Measurements from ENCODE around the gene CATSPERZ. TPM values are rescaled to one million over a fixed set of nuclear protein-coding genes. Genes with fewer than 3 reads are reported as not detected.
A peak's percentile ranks its signal among the peaks of the same experiment; 100 is the strongest.
"Not testable (repeated sequence)": the region's sequence is repeated elsewhere in the genome, so short reads cannot be mapped to it uniquely, and the experiment has no call there.

The CATSPERZ gene
- total RNA-seq, 1 experiment from 2014 or later: not detected

DNA sequence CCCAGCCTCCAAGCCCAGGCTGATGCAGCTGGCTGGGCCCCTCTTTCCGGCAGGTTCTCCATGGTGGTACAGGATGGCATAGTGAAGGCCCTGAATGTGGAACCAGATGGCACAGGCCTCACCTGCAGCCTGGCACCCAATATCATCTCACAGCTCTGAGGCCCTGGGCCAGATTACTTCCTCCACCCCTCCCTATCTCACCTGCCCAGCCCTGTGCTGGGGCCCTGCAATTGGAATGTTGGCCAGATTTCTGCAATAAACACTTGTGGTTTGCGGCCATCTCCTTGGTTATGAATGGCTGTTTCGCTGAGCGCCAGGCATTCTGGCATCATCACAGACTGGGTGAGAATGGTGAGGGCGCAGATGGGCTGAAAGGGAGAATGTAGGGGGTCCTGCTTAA lies 21.4 kb downstream of the CATSPERZ start:
- Histone ChIP-seq H2AFZ (no peak overlapping the region), H3K79me2 (ENCODE audit: low read depth) (peaks cover 30% of the 10 kb centered on the region), H3K4me2 (peak overlapping the region; percentile 23; the same call in 1 of the 2 replicates), H3F3A (ENCODE audit: insufficient read depth, low read depth) (peaks cover 42% of the 10 kb centered on the region), H3K4me3 (no peak overlapping the region), H3K36me3 (ENCODE audit: low read depth) (peaks cover 7% of the 10 kb centered on the region; the same call in 1 of the 2 replicates), H3K9me2 (ENCODE audit: insufficient read depth) (no peaks in the 10 kb centered on the region), H4K20me1 (ENCODE audit: insufficient read depth) (peaks cover 2% of the 10 kb centered on the region; the same call in 1 of the 2 replicates), H3K4me1 (replicated peaks; ENCODE audit: insufficient read depth) (peaks cover 34% of the 10 kb centered on the region), H3K27me3 (ENCODE audit: insufficient read depth, low read depth) (no peaks in the 10 kb centered on the region), H3K9me3 (ENCODE audit: insufficient read depth, low read depth) (no peaks in the 10 kb centered on the region), H3K27ac (peak overlapping the region; percentile 46)
- no peak for TF ChIP-seq EZH2 (IDR thresholded peaks at IDR 0.05; ENCODE audit: low read depth)
- TF ChIP-seq, protein P1, sequence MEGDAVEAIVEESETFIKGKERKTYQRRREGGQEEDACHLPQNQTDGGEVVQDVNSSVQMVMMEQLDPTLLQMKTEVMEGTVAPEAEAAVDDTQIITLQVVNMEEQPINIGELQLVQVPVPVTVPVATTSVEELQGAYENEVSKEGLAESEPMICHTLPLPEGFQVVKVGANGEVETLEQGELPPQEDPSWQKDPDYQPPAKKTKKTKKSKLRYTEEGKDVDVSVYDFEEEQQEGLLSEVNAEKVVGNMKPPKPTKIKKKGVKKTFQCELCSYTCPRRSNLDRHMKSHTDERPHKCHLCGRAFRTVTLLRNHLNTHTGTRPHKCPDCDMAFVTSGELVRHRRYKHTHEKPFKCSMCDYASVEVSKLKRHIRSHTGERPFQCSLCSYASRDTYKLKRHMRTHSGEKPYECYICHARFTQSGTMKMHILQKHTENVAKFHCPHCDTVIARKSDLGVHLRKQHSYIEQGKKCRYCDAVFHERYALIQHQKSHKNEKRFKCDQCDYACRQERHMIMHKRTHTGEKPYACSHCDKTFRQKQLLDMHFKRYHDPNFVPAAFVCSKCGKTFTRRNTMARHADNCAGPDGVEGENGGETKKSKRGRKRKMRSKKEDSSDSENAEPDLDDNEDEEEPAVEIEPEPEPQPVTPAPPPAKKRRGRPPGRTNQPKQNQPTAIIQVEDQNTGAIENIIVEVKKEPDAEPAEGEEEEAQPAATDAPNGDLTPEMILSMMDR (conservative IDR thresholded peaks at IDR 0.05): no peak
- intact Hi-C loops (cut with micrococcal nuclease; ENCODE audit: unreplicated experiment): loop anchor here (1.0 kb wide), 1 partner anchor 11 kb away; no protein-coding TSS in a partner anchor
- no TSS peak for BruUV-seq (replicated peaks)
- ChIA-PET POLR2A (ENCODE audit: unreplicated experiment) (interaction anchor here (0.6 to 0.7 kb wide), 3 partner anchors 10 to 1101 kb away, joined by 5 to 10 read pairs (median 8); partner anchors contain the start of gene NEAT1), CTCF (interaction anchor here (0.7 to 1.3 kb wide), 3 partner anchors 10 to 33 kb away, joined by 4 to 13 read pairs (median 7); no protein-coding TSS in a partner anchor)
- peak; percentile 89 to 91 for DNase-seq

DNA sequence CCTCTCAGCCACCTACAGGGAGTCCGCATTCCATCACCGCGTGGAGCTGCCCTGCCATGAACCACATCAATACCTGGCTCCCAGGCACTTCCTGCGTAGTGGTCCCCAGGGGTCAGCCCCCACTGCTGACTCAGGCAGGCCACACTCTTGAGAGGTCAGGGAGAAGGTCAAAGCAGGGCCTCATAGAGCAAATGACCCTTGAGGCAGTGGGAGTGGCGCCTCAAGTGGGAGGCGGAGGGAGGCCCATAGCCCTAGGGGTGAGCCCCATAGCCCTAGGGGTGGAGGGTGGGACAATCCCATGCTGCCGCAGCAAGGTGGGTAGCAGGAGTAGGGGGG lies 22.7 kb downstream of the CATSPERZ start:
- intact Hi-C loops (cut with micrococcal nuclease; ENCODE audit: unreplicated experiment): no loop called here
- BruUV-seq (replicated peaks): no TSS peak
- Histone ChIP-seq H3K27ac (no peak overlapping the region), H3K4me2 (no peak overlapping the region), H3K4me1 (replicated peaks; ENCODE audit: insufficient read depth) (peaks cover 34% of the 10 kb centered on the region), H3K4me3 (no peak overlapping the region), H3K9me3 (ENCODE audit: insufficient read depth, low read depth) (no peaks in the 10 kb centered on the region), H4K20me1 (ENCODE audit: insufficient read depth) (no peaks in the 10 kb centered on the region), H3K36me3 (ENCODE audit: low read depth) (peaks cover 7% of the 10 kb centered on the region; the same call in 1 of the 2 replicates), H3F3A (ENCODE audit: insufficient read depth, low read depth) (peaks cover 37% of the 10 kb centered on the region; the same call in 1 of the 2 replicates), H3K9me2 (ENCODE audit: insufficient read depth) (no peaks in the 10 kb centered on the region), H3K27me3 (ENCODE audit: insufficient read depth, low read depth) (no peaks in the 10 kb centered on the region), H2AFZ (no peak overlapping the region), H3K79me2 (ENCODE audit: low read depth) (peaks cover 24% of the 10 kb centered on the region)
- no peak for TF ChIP-seq EZH2 (IDR thresholded peaks at IDR 0.05; ENCODE audit: low read depth)
- TF ChIP-seq, protein P1 (conservative IDR thresholded peaks at IDR 0.05): no peak
- CTCF ChIA-PET: no interaction called here
- POLR2A ChIA-PET (ENCODE audit: unreplicated experiment): interaction anchor here (0.6 kb wide), 1 partner anchor 77 kb away, joined by 3 read pairs; no protein-coding TSS in a partner anchor
- peak in 1 of 2 experiments; percentile 21 for DNase-seq

DNA sequence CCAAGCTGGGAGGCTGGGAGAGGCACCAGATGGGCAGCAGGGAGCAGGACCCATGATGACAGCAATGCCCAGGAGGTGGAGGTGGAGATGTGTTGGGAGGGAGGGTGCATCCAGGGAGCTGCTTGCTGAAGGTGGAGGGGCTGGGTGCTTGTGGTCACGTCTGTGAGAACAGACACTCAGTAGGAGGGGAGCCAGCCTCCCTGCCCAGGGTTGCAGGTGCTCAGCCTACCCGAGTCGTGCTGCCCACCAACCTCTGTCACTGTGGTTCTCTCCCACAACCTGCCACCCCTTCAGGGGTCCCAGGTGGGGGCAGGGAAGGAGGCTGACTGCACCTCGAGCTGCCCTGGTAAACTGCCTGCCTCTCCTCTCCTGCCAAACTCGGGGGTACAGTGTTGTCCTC lies 23.2 kb downstream of the CATSPERZ start:
- no peak overlapping the region for H3K27ac ChIP-seq
- no TSS peak for BruUV-seq (replicated peaks)

DNA sequence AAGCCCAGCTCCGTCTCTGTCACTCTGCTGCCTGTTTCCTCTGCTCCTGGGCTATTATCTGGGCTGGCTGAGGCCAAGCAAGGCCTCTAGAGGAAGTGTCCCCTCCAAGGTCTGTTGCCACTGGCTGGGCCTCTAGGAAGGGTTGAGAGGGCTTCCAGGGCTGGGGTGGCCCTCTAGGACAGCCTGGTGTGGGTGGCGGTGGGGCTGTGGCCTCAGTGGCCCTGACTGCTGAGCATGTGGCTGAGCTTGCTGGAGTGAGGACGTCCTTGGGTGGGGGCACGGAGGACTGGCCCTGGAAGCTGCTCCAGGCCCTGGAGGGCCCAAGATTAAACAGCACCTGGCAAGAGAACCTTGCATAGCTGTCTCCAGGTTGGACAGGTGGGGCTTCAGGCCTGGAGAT lies 23.8 kb downstream of the CATSPERZ start:
- peaks cover 16% of the 10 kb centered on the region for H3K79me2 ChIP-seq (ENCODE audit: low read depth)
- intact Hi-C loops (cut with micrococcal nuclease; ENCODE audit: unreplicated experiment); CTCF ChIA-PET; H3K27me3 ChIP-seq (ENCODE audit: insufficient read depth, low read depth); H3K27ac ChIP-seq; H3K9me3 ChIP-seq (ENCODE audit: insufficient read depth, low read depth); H2AFZ ChIP-seq; BruUV-seq (replicated peaks); H4K20me1 ChIP-seq (ENCODE audit: insufficient read depth); H3K4me3 ChIP-seq; H3K36me3 ChIP-seq (ENCODE audit: low read depth); H3K4me2 ChIP-seq; POLR2A ChIA-PET (ENCODE audit: unreplicated experiment); H3K9me2 ChIP-seq (ENCODE audit: insufficient read depth): not testable (repeated sequence)
- peaks cover 32% of the 10 kb centered on the region for H3K4me1 ChIP-seq (replicated peaks; ENCODE audit: insufficient read depth)
- peak in 1 of 2 experiments; percentile 30 for DNase-seq
- H3F3A ChIP-seq (ENCODE audit: insufficient read depth, low read depth): peaks cover 36% of the 10 kb centered on the region; the same call in 1 of the 2 replicates

More for the DNA sequence above, 23.2 kb downstream of the CATSPERZ start:
- intact Hi-C loops (cut with micrococcal nuclease; ENCODE audit: unreplicated experiment): no loop called here
- Histone ChIP-seq H3K4me2 (no peak overlapping the region), H4K20me1 (ENCODE audit: insufficient read depth) (no peaks in the 10 kb centered on the region), H3K79me2 (ENCODE audit: low read depth) (peaks cover 22% of the 10 kb centered on the region), H3K9me3 (ENCODE audit: insufficient read depth, low read depth) (no peaks in the 10 kb centered on the region), H3K9me2 (ENCODE audit: insufficient read depth) (no peaks in the 10 kb centered on the region), H2AFZ (no peak overlapping the region), H3K27me3 (ENCODE audit: insufficient read depth, low read depth) (no peaks in the 10 kb centered on the region), H3K4me1 (replicated peaks; ENCODE audit: insufficient read depth) (peaks cover 34% of the 10 kb centered on the region), H3K4me3 (no peak overlapping the region), H3K36me3 (ENCODE audit: low read depth) (peaks cover 7% of the 10 kb centered on the region; the same call in 1 of the 2 replicates), H3F3A (ENCODE audit: insufficient read depth, low read depth) (peaks cover 37% of the 10 kb centered on the region; the same call in 1 of the 2 replicates)
- DNase-seq: no peak
- TF ChIP-seq EZH2 (IDR thresholded peaks at IDR 0.05; ENCODE audit: low read depth): no peak
- TF ChIP-seq, protein P1 (conservative IDR thresholded peaks at IDR 0.05): no peak
- CTCF ChIA-PET: no interaction called here
- POLR2A ChIA-PET (ENCODE audit: unreplicated experiment): interaction anchor here (0.6 kb wide), 1 partner anchor 77 kb away, joined by 3 read pairs; no protein-coding TSS in a partner anchor
